Measurements from ENCODE around the gene MAP3K2. TPM values are rescaled to one million over a fixed set of nuclear protein-coding genes. Genes with fewer than 3 reads are reported as not detected.

The MAP3K2 gene
- total RNA-seq, 1 donor from 2014 or later, result 34.5 TPM

- Mint-ChIP-seq H3K27ac (peak overlapping the region; percentile 25), H3K4me3 (ENCODE audit: low read depth) (no peak overlapping the region), H3K27me3 (no peaks in the 10 kb centered on the region), H3K4me1 (ENCODE audit: low read depth) (peaks cover 13% of the 10 kb centered on the region), H3K36me3 (ENCODE audit: insufficient read depth) (peaks cover 30% of the 10 kb centered on the region), H3K9me3 (ENCODE audit: low read depth) (no peaks in the 10 kb centered on the region)
- DNase-seq (ENCODE audit: low spot score, unreplicated experiment), result no peak
- TF ChIP-seq CTCF (IDR thresholded peaks at IDR 0.05; ENCODE audit: unreplicated experiment), result no peak
Measured at GRCh38 chr2:127255721-127256120, 132.1 kb downstream of the MAP3K2 start.

- Mint-ChIP-seq H3K27me3 (no peaks in the 10 kb centered on the region), H3K4me1 (ENCODE audit: low read depth) (peaks cover 13% of the 10 kb centered on the region), H3K4me3 (ENCODE audit: low read depth) (no peak overlapping the region), H3K36me3 (ENCODE audit: insufficient read depth) (peaks cover 30% of the 10 kb centered on the region), H3K9me3 (ENCODE audit: low read depth) (no peaks in the 10 kb centered on the region), H3K27ac (peak overlapping the region; percentile 25)
- TF ChIP-seq CTCF (IDR thresholded peaks at IDR 0.05; ENCODE audit: unreplicated experiment), result no peak
- no peak for DNase-seq (ENCODE audit: low spot score, unreplicated experiment)
Measured at GRCh38 chr2:127255146-127255545, 132.6 kb downstream of the MAP3K2 start.

- H3K27ac Mint-ChIP-seq, result no peak overlapping the region
- peaks cover 13% of the 10 kb centered on the region for H3K4me1 Mint-ChIP-seq (ENCODE audit: low read depth)
- no peak overlapping the region for H3K4me3 Mint-ChIP-seq (ENCODE audit: low read depth)
- peaks cover 28% of the 10 kb centered on the region for H3K36me3 Mint-ChIP-seq (ENCODE audit: insufficient read depth)
- H3K27me3 Mint-ChIP-seq, result no peaks in the 10 kb centered on the region
- H3K9me3 Mint-ChIP-seq (ENCODE audit: low read depth), result no peaks in the 10 kb centered on the region
- DNase-seq (ENCODE audit: low spot score, unreplicated experiment), result no peak
- TF ChIP-seq CTCF (IDR thresholded peaks at IDR 0.05; ENCODE audit: unreplicated experiment), result no peak
Measured at GRCh38 chr2:127254386-127254981, 133.3 kb downstream of the MAP3K2 start.

Small RNA genes lying within 50 kb of the gene (microRNA-seq; reads per million reads assigned to microRNA genes)
- gene MIR4783 (ENCODE audit: borderline number of aligned reads, unreplicated experiment), result not detected

Other genes with a start within 250 kb of the MAP3K2 start
- gene CYP27C1, start 167.7 kb downstream of the MAP3K2 start, total RNA-seq, result 8.0 and 8.6 TPM in 2 replicates
- gene ERCC3, start 93.8 kb downstream of the MAP3K2 start, total RNA-seq, result 63.5 and 65.8 TPM in 2 replicates
- 18.7 and 25.3 TPM in 2 replicates for gene PROC, start 30.5 kb upstream of the MAP3K2 start, total RNA-seq
- 60.4 and 61.2 TPM in 2 replicates for gene IWS1, start 138.5 kb upstream of the MAP3K2 start, total RNA-seq
- 0.64 TPM in 1 of 2 replicates, not detected in the other for gene MYO7B, start 147.7 kb upstream of the MAP3K2 start, total RNA-seq